GM20431 (cell line): Measurements from ENCODE around the gene TMEM229B.

Source experiments
- in situ Hi-C: fragments of 300-500 bp; cut with MseI, MboI; formaldehyde crosslinking; loops from one replicate; pipeline ENCODE4 v1.15.0; 2020; ENCODE audit warnings: low sequenced_read_pairs; ENCODE audit not compliant: unreplicated experiment

TMEM229B gene

DNA sequence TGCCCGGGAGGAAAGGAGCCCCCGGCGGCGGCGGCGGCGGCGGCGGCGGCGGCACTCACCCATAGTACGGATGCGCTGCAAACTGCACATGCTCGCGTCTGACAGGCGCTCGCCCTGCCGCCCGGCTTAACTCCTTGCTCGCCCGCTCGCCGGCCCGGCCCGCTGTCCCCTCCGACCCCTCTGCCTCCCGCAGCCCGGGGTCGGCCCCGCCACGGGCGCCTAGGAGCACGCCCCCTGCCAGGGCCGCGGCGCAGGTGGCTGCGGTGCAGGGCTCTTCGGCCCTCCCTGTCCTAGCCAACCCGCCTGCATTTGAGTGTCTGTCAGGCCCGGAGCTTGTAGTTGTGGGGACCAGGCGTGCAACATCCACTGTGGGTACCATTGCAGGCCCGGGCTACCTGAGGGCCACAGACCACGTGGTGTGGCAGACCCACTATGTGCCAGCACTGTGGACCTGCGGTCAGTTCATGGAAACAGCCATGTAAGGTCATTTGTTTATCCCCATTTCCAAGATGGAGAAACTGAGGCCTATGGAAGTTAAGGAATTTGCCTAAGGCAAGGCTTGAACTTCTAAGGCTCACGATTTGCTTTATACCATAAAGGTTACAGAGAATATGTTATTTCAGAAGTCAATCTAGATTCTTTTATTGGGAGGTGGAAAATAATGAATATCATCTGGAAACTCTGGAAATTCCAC lies 27.0 kb upstream of the TMEM229B start:
- in situ Hi-C loops, result no loop called here

DNA sequence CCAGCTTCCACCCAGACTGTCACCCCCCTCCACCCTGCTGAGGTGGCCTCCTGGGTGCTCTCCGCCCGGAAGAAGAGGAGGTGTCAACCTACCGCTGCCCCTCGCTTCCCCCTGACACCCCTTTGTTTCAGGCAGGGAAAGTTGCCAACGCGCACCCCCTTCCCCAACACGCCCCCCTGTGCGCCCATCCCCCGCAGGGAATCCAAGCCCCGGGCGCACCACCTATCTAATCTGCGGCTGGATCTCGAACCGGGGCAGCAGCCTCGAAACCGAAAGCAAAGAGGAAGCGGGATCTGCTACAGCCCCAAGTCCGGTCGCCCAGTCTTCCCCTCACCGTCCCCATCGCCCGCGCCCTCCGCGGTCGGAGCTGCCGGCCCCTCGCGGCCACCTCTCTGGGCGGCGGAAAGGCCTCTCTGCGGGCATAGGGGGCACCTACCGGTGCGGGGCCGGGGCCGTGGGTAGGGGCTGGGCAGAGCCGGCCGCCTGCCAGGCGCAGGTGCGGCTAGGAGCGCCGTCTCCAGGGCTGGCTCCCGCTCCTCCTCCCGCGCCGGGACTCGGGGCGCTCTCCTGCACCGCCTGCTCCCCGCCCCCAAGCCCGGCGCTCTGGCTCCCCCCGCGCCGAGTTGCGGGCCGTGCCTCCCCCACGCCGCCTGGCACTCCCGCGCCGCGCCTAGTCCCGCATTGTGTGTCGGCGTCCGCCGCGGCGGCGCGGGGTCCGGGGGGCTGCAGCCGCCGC lies 26.3 kb upstream of the TMEM229B start:
- in situ Hi-C loops, result no loop called here

- in situ Hi-C loops, result no loop called here
Observed at GRCh38 chr14:67514203-67514607, 25.7 kb upstream of the TMEM229B start.

- in situ Hi-C loops, result no loop called here
Observed at GRCh38 chr14:67513631-67514108, 25.1 kb upstream of the TMEM229B start.

GRCh38 chr14:67512463-67513310 lies 24.2 kb upstream of the TMEM229B start:
- in situ Hi-C loops, result no loop called here

DNA sequence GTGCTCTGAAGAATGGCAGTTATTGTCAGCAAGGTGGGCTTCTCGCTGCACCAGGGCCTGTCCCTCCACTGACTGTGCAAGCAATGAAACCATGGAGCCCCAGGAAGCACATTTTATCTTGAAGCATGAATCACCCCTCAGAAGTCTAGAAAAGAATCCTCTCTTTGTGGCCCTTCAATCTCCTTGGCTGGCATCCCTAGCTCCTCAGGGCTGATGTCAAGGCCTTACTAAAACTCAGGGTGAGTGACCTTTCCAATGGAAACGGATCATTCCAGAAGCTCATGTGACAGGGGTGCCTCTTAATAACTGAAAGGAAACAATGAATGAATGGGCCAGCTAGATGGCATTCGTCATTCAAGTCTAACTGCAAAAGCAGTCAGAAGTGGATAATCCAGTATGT lies 22.3 kb upstream of the TMEM229B start:
- in situ Hi-C loops, result no loop called here

DNA sequence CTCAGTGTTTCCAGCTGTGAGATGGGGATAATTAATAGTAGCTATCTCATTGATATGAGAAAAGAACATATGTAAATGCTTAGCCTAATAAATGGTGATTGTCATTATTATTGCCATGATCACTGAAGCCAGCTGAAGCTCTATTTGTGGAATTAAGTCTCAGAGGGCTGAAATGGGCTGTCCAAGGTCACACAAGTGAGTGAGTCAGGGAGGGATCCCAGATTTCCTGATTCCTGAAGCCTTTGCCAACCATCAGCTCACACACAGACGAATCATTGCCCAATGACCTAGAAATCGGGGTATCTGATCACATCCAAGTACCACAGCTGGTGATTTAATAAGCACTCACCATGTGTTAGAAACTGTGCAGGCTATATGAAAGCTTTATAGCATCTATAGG lies 21.6 kb upstream of the TMEM229B start:
- in situ Hi-C loops, result no loop called here

DNA sequence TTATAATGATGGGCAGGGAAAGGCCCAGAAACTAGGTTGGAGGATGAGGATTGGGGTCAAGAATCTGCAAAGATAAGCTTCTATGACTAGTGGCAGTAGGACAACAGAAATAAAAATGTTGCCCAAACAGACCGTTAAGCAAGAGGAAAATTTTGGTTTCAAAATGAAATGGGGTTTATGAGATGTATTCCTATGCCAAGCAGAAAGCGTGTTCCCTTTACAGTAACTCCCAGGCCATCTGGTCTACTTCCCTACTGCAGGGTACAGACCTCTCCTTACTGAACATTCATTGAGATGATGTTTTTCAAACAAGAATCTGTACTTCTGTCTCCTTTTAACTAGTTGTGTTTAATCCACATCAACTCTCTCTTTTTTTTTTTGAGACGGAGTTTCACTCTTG lies 20.4 kb upstream of the TMEM229B start:
- in situ Hi-C loops, result no loop called here

DNA sequence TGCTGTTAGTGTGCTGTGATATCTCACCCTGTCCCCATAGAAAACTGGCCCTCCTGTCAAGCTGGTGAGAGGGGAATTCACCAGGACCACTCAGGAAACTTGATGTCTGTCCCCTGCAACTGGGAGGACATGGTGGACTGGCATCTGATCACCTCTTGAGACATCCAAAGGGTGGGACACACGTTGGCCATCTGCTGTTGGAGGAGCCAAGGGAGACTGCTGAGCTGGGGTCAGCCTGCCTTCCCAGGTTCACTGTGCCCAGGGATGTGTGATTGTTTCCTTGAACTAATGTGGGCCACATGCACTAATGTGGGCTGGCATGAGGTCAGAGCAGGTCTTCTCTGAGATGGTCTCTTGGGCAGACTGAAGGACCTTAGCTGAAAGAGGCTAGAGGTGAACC lies 16.7 kb upstream of the TMEM229B start:
- in situ Hi-C loops, result no loop called here

DNA sequence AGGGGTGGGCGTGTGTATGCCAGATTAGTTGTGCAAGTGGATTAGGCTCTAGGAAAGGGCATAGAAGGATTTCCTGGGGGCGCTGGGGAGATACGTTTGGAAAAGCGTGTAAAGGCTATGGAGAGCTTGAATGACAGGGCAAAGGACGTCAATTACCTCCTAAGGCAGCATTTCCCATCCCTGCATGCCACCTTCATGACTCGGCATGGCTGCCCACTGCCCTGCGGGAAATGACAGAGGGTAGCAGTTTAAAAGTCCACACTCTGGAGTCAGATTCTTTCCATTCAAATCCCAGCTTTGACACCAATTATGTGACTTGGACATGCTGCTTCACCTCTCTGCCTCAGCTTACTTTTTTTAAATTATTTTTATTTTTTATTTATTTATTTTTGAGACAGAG lies 14.8 kb upstream of the TMEM229B start:
- in situ Hi-C loops, result no loop called here

DNA sequence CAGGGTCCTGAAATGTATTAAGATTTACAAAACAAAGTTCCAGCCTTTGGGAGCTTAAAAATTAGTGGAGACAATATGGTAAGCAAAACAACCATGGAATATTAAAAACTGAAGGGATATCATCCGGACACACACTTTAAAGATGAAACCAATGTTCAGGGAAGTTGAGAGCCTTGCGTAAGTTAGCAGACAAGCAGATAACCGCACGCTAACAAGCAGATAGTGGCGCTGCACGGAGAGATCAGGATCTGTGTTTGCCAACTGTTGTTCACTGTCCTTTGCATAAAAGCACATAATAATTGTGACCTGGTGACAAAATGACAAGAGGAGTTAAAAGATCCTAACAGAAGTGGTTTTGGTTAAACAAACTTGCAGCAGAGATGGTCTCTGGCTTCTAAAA lies 14.3 kb upstream of the TMEM229B start:
- in situ Hi-C loops, result no loop called here

DNA sequence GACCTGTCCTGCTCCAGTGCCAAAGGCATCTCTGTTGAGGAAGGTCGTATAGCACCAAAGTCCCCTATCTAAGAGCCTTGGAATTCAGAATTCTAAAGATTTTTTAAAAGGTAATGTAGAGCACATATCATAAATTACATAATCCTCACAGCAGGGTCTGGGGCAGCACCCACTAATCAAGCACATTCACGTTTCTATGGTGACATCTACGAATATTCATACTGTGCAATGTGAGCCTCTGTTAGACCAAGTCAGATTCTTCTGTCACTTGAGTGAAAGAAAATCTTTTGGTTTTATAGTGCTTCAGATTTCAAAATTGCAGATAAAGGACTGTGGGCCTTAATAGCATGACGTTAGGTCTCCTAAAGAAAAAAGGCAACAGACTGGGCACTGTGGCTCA lies 13.1 kb upstream of the TMEM229B start:
- in situ Hi-C loops, result no loop called here

- in situ Hi-C loops, result no loop called here
Observed at GRCh38 chr14:67500981-67501380, 12.5 kb upstream of the TMEM229B start.

- in situ Hi-C loops, result no loop called here
Observed at GRCh38 chr14:67497716-67498115, 9.2 kb upstream of the TMEM229B start.

DNA sequence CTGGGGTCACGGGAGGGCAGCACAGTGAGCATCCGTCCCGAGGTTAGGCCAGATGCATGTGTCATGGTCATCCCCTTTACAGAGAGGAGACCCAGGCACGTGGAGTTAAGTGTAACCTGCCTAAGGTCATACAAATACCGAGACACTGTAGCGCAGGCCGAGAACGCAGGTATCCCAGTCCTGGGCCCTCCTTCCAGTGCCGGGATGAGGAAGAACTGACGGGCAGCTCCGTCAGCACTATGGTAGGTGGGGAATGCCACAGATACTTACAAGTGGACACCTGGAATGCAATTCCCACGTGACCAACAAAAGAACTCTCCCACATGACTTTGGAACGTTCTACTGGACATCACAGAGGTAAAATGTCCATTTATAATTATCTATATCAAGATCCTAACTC lies 8.7 kb upstream of the TMEM229B start:
- in situ Hi-C loops, result no loop called here

GRCh38 chr14:67495827-67496226 lies 7.3 kb upstream of the TMEM229B start:
- in situ Hi-C loops, result no loop called here

DNA sequence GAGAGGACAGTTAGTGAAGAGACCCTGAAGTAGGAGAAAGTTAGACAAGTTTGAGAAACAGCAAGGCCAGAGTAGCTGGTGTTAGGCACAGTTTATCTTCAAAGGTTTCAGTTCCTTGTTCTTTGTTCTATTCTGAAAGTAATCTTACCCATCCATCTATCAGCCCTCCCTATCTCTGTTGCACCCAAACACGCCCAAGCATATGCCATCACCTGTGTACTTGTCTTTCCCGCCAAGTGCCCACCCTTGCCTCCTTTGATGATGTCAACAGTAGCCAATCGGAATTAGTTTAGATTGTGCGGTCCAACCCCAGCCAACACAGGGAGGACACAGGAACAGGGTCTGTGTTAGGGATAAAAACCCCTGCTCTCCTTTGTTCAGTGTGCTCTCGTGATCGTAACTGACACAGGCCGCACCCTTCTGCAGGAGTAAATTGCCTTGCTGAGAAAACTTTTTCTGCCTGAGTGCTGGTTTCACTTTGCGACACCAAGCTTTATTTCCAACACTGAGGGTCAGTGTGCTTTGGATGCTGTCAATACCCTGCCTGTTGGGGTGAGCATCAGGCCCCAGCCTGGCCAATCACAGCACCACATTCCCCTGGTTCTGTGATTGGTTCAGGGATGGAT lies 4.7 kb upstream of the TMEM229B start:
- in situ Hi-C loops, result no loop called here

DNA sequence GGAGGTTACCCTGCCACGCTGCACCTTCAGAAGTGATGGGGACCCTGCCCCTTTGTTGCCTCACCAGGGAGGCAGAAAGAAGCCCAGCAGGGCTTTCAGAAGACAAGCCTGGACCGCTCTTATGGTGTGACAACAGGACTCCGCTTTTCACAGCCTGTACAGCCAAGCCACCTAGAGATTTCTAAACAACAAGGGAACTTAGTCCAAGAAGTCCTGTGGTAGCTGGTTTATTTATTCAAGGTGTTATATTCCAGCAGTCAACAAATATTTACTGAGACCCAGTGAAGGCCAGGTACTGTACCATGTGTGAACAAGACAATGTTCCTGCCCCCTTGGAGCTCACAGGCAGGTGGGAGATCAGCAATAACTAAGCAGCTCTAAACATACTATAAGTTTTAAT lies 4.0 kb upstream of the TMEM229B start:
- in situ Hi-C loops, result no loop called here

DNA sequence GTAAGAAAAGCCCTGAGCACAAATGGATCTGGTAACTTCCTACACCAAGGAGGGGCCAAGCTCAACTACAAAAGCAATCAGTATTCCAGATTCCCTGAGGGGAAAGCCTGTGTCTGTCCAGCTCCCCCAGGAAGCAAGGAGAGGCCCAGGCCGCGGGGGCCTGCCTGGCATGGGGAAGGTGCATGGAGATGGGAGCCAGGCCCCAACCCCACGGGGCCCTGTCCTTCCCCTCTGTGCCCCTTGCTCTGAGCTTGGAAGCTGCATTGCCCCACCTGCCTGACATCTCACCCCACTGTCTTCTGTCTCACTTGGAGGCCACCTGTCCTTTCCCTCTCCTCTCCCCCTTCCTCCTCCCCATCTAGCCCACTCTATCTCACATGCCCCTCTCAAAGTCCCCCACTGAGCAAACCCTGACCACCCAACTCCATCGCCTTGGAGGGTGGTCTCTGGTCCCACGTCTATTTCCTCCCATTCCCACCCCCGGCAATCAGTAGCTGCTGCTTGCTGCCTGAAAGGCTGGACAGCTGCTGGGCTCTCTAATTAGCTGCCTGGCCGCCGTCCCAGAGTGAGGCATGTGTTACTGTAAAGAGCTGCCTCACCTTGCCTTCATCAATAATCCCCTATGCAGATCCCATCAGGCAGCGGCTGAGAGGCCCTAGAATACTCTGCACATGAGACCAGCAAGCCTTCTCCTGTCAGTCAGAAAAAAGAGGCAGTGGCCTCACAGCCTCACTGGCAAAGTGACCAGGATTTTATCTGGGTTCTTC lies 3.4 kb upstream of the TMEM229B start:
- in situ Hi-C loops, result no loop called here

DNA sequence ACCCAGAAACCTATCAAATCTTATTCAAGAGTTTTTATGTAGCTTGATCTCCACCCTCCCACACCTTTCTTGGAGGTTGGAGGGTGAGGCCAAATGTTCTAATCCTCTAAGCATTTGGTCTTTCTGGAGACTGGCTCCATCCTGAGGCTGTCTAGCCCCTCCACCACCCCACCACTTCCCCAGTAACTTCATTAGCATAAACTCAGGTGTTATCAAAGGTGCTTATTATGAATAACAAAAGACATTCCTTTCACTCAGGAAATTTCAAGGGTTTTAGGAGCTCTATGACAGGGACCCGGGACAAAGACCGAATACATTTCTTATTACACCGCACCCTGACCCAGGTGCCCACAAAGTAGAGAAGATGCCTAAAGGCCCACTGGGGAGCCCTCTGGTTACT lies 2.8 kb upstream of the TMEM229B start:
- in situ Hi-C loops, result no loop called here
